Stomach (tissue), 9 donors: ENCODE measurements around the gene PEAK1. TPM values are rescaled to one million over a fixed set of nuclear protein-coding genes. Genes with fewer than 3 reads are reported as not detected.

Experiments
- DNase-seq, 2 donors: peaks; one replicate each; pipeline versions ENCODE4 v3.0.0 to v3.0.0-alpha.2; 2013 to 2019
- H3K27ac ChIP-seq, 5 donors: fragments of 200-600 bp in 4 of 5; sonication (generic) in 4 of 5; one replicate each; pipeline ENCODE4 v1.5.1; 2013 to 2019; ENCODE audit warnings: mild to moderate bottlenecking in 1 of 5, moderate library complexity in 1 of 5
- H3K27me3 ChIP-seq, 3 donors: fragments of 200-600 bp; sonication (generic); one replicate each; pipeline ENCODE4 v1.5.1; 2017 to 2019; ENCODE audit warnings: mixed run types in 1 of 3
- H3K36me3 ChIP-seq, 4 donors: fragments of 200-600 bp; sonication (generic); 1 replicate in 3 of 4; 2 replicates in 1 of 4; pipeline ENCODE4 v1.5.1; 2016 to 2019
- H3K4me1 ChIP-seq, 4 donors: fragments of 200-600 bp; sonication (generic); one replicate each; pipeline ENCODE4 v1.5.1; 2016 to 2019
- H3K4me3 ChIP-seq, 4 donors: fragments of 200-600 bp; sonication (generic) in 3 of 4; one replicate each; pipeline ENCODE4 v1.5.1; 2016 to 2019; ENCODE audit warnings: mild to moderate bottlenecking in 1 of 4
- H3K9me3 ChIP-seq, 4 donors: fragments of 200-600 bp; sonication (generic); one replicate each; pipeline ENCODE4 v1.5.1; 2016 to 2019
- CTCF ChIP-seq, 7 experiments: fragments of 450-650 bp in 4 of 7; fragments of 200-600 bp in 3 of 7; sonication (generic) in 3 of 7; IDR thresholded peaks; one replicate each; pipeline ENCODE4 v1.5.1; 2016 to 2019; ENCODE audit warnings: antibody characterized with exemption in 7 of 7, control low read depth in 2 of 7, mild to moderate bottlenecking in 1 of 7
- EP300 ChIP-seq: sonication (generic); formaldehyde crosslinking; IDR thresholded peaks from one replicate; pipeline ENCODE4 v1.6.1; 2017; ENCODE audit warnings: antibody characterized with exemption
- POLR2A ChIP-seq, 4 donors: fragments of 450-650 bp; IDR thresholded peaks; one replicate each; pipeline ENCODE4 v1.6.1; 2016; ENCODE audit warnings: antibody characterized with exemption in 4 of 4, control low read depth in 2 of 4, mild to moderate bottlenecking in 1 of 4, moderate library complexity in 1 of 4
- POLR2AphosphoS5 ChIP-seq, 3 donors: sonication (generic); formaldehyde crosslinking; IDR thresholded peaks; one replicate each; pipeline ENCODE4 v1.6.1; 2016; ENCODE audit warnings: antibody characterized with exemption in 3 of 3
- WGBS, 5 donors: extraction: QIAGEN DNeasy Blood & Tissue Kit in 3 of 5; methylation state at CpG; one replicate each; pipeline versions ENCODE4 v1.1.5 to v1.1.7; 2013 to 2018; 5-methylcytosine and 5-hydroxymethylcytosine counted together
- intact Hi-C: fragments of 100-400 bp; cut with DNase I; formaldehyde crosslinking; loops from one replicate; pipeline ENCODE4 v1.15.1; 2023; ENCODE audit warnings: low total_unique reads
- polyA plus RNA-seq, 3 donors: library from polyadenylated mRNA; stranded (reverse); fragments of 200-250 nt; gene quantifications; one replicate each; pipeline ENCODE4 v1.2.3, GENCODE V29; 2013
- total RNA-seq, 5 donors: library from RNA; depleted of rRNA; stranded (reverse); fragments of >200 nt; gene quantifications; one replicate each; pipeline versions ENCODE4 v1.1.0 to v1.2.3, GENCODE V29; 2014 to 2016
- donor health status: healthy with polysubstance abuse.
- donor health status: Bipolar disorder and iron deficiency.
- donor health status: healthy.

The PEAK1 gene
- total and polyA plus RNA-seq, 8 donors = 1.7 to 72.5 (median 19.4) TPM

DNA sequence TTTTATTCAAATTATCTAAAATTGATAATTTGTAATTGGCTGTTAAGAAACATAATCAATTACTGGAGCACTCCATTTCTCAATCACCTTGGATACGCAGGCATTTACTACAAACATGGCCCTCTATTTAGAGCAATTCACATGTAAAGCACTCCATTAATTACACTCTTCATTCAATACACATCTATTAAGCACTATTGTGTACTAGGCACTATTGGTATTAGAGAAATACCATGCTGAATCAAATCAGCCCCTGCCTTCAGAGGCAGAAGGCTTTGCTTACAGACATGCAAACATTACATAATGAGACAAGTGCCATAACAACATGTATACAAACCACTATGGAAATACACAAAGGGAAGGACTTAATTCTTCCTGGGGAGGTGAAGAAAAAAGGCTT, 69.1 kb downstream of the PEAK1 start:
- TF ChIP-seq POLR2AphosphoS5 (IDR thresholded peaks at IDR 0.05) = no peak
- no peak for TF ChIP-seq EP300
- no peak for TF ChIP-seq POLR2A (IDR thresholded peaks at IDR 0.05)
- no peak for TF ChIP-seq CTCF (IDR thresholded peaks at IDR 0.05)
- DNase-seq = no peak
- Histone ChIP-seq H3K4me3 (no peak overlapping the region), H3K27me3 (no peaks in the 10 kb centered on the region), H3K27ac (no peak overlapping the region), H3K9me3 (no peaks in the 10 kb centered on the region), H3K4me1 (peaks cover 0 to 20% (median 8%) of the 10 kb centered on the region in 4 donors), H3K36me3 (no peaks in the 10 kb centered on the region)
- intact Hi-C loops = no loop called here
- 95 to 100% (median 100%) methylated on average over 1 of the region's 1 CpG for WGBS, 5 donors

DNA sequence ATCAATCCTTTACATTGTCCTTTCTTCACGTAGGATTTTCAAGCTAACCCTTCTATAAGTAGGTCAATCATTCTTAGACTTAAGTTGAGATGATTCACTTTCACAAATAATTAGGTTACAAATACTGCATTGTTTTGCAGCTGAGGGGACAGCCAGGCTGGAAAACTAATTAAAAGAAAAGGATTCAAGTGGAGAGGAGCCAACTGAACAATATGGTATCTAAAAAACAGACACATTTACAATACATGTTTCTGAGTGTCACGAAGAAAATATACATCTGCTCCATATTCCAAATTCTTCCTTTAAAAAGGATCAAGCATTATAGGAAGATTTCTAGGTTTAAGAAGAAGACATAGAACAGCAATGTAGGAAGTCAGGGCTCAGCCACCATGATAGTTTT, 70.2 kb downstream of the PEAK1 start:
- H3K36me3 ChIP-seq = no peaks in the 10 kb centered on the region
- no peak overlapping the region for H3K4me3 ChIP-seq
- TF ChIP-seq CTCF (IDR thresholded peaks at IDR 0.05) (no peak), POLR2AphosphoS5 (IDR thresholded peaks at IDR 0.05) (no peak), POLR2A (IDR thresholded peaks at IDR 0.05) (no peak), EP300 (no peak)
- intact Hi-C loops = no loop called here
- H3K27ac ChIP-seq = no peak overlapping the region
- WGBS, 5 donors = 74 to 88% (median 80%) methylated on average over 2 of the region's 2 CpGs
- H3K9me3 ChIP-seq = no peaks in the 10 kb centered on the region
- H3K27me3 ChIP-seq = no peaks in the 10 kb centered on the region
- DNase-seq = no peak
- peaks cover 0 to 20% (median 8%) of the 10 kb centered on the region in 4 donors for H3K4me1 ChIP-seq

- no peak overlapping the region for H3K27ac ChIP-seq
- no peak for TF ChIP-seq EP300
- no peak for TF ChIP-seq POLR2A (IDR thresholded peaks at IDR 0.05)
- no peak for TF ChIP-seq CTCF (IDR thresholded peaks at IDR 0.05)
- no peak for TF ChIP-seq POLR2AphosphoS5 (IDR thresholded peaks at IDR 0.05)
- no peaks in the 10 kb centered on the region for H3K9me3 ChIP-seq
- 91 to 96% (median 93%) methylated on average over 4 of the region's 4 CpGs for WGBS, 5 donors
- DNase-seq = no peak
- H3K36me3 ChIP-seq = no peaks in the 10 kb centered on the region
- H3K27me3 ChIP-seq = no peaks in the 10 kb centered on the region
- H3K4me3 ChIP-seq = no peak overlapping the region
- H3K4me1 ChIP-seq = peaks cover 0 to 11% (median 8%) of the 10 kb centered on the region in 4 donors
- intact Hi-C loops = no loop called here
These were observed 71.4 kb downstream of the PEAK1 start for GRCh38 chr15:77348511-77348910.

DNA sequence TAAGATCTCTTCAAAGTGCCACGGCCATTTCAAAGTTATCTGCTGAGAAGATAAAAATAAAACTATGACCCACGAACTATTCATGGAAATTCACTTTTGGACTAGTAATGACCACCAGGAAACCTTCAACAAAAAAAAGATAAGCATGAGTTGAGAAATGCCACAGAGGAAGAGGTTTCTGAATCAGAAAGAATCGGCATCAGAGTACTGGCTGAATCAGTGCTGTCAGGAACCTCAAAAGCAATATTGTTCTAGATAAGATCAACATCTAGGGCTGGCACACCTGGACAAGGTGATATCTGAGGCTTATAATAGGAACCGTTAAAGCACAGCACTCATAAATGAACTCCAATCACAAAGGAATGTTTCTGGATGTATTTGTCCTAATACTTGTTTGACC, 72.7 kb downstream of the PEAK1 start:
- intact Hi-C loops = no loop called here
- TF ChIP-seq CTCF (IDR thresholded peaks at IDR 0.05) (no peak), POLR2A (IDR thresholded peaks at IDR 0.05) (no peak), EP300 (no peak), POLR2AphosphoS5 (IDR thresholded peaks at IDR 0.05) (no peak)
- peaks cover 0 to 11% (median 8%) of the 10 kb centered on the region in 4 donors for H3K4me1 ChIP-seq
- no peaks in the 10 kb centered on the region for H3K36me3 ChIP-seq
- DNase-seq = no peak
- no peaks in the 10 kb centered on the region for H3K9me3 ChIP-seq
- no peak overlapping the region for H3K4me3 ChIP-seq
- no peaks in the 10 kb centered on the region for H3K27me3 ChIP-seq
- no peak overlapping the region for H3K27ac ChIP-seq
- WGBS, 5 donors = 20 to 37% (median 35%) methylated on average over 4 of the region's 4 CpGs
